PFSK-1 (cell line): ENCODE data around the gene SLC8A1.

ENCODE experiments used
- FOXP2 ChIP-seq: optimal IDR thresholded peaks from 2 replicates; pipeline ENCODE3; 2011; ENCODE audit warnings: borderline replicate concordance, control low read depth, inconsistent platforms; ENCODE audit not compliant: insufficient read depth; ENCODE audit errors: extremely low read length, extremely low read depth
- POLR2AphosphoS5 ChIP-seq: IDR thresholded peaks from 2 replicates; pipeline ENCODE4 v1.6.1; 2012; ENCODE audit warnings: low read depth, mild to moderate bottlenecking, control low read depth, low read length, moderate library complexity
- REST ChIP-seq, 2 experiments: IDR thresholded peaks; 2 replicates each; pipeline versions ENCODE4 v1.6.1 to v1.8.0; 2011 to 2012; ENCODE audit warnings: low read depth in 2 of 2, low read length in 2 of 2, control low read depth in 1 of 2, inconsistent platforms in 1 of 2, mild to moderate bottlenecking in 1 of 2, moderate library complexity in 1 of 2; ENCODE audit not compliant: insufficient read depth in 1 of 2
- SIN3A ChIP-seq: IDR thresholded peaks from 2 replicates; pipeline ENCODE4 v1.6.1; 2012; ENCODE audit warnings: mild to moderate bottlenecking, low read length, moderate library complexity, borderline replicate concordance; ENCODE audit not compliant: insufficient read depth
- TAF1 ChIP-seq: IDR thresholded peaks from 2 replicates; pipeline ENCODE4 v1.6.1; 2012; ENCODE audit warnings: low read length, control low read depth, borderline replicate concordance; ENCODE audit not compliant: insufficient read depth

- TF ChIP-seq POLR2AphosphoS5 (no peak), SIN3A (no peak), TAF1 (no peak), REST (IDR thresholded peaks at IDR 0.05; ENCODE audit: insufficient read depth in 1 of 2, low read depth in 2 of 2, low read length in 2 of 2) (no peak), FOXP2 (no peak)
These were observed 242.1 kb downstream of the SLC8A1 start for GRCh38 chr2:40209761-40210160.
